GM18951 (cell line): ENCODE measurements around the gene GAS2L2.

Experiments used
- POLR2A ChIP-seq: IDR thresholded peaks from 4 replicates; pipeline ENCODE4 v1.6.1; 2011; ENCODE audit warnings: mild to moderate bottlenecking; ENCODE audit not compliant: insufficient read length, insufficient read depth; ENCODE audit errors: extremely low read depth
- in situ Hi-C: fragments of 300-500 bp; cut with MboI; formaldehyde crosslinking; loops from one replicate; pipeline ENCODE4 v1.12.0; 2022; ENCODE audit warnings: low sequenced_read_pairs, mixed read lengths, inconsistent platforms; ENCODE audit not compliant: unreplicated experiment

GAS2L2 gene

GRCh38 chr17:35727635-35728034, 25.4 kb downstream of the GAS2L2 start:
- in situ Hi-C loops = loop anchor here (25.0 kb wide), 1 partner anchor 565 kb away; no protein-coding TSS in a partner anchor
- no peak for TF ChIP-seq POLR2A

GRCh38 chr17:35726953-35727460, 26.0 kb downstream of the GAS2L2 start:
- TF ChIP-seq POLR2A = no peak
- in situ Hi-C loops = loop anchor here (25.0 kb wide), 1 partner anchor 565 kb away; no protein-coding TSS in a partner anchor

GRCh38 chr17:35726127-35726952, 26.7 kb downstream of the GAS2L2 start:
- in situ Hi-C loops = loop anchor here (25.0 kb wide), 1 partner anchor 564 kb away; no protein-coding TSS in a partner anchor
- TF ChIP-seq POLR2A = no peak

GRCh38 chr17:35725802-35726126, 27.3 kb downstream of the GAS2L2 start:
- in situ Hi-C loops = loop anchor here (25.0 kb wide), 1 partner anchor 563 kb away; no protein-coding TSS in a partner anchor
- no peak for TF ChIP-seq POLR2A

- TF ChIP-seq POLR2A = no peak
- in situ Hi-C loops = loop anchor here (25.0 kb wide), 1 partner anchor 563 kb away; no protein-coding TSS in a partner anchor
Measured at GRCh38 chr17:35725058-35725457, 28.0 kb downstream of the GAS2L2 start.

GRCh38 chr17:35723735-35724134, 29.3 kb downstream of the GAS2L2 start:
- no peak for TF ChIP-seq POLR2A
- in situ Hi-C loops = no loop called here

- no peak for TF ChIP-seq POLR2A
- in situ Hi-C loops = no loop called here
Measured at GRCh38 chr17:35717475-35717874, 35.6 kb downstream of the GAS2L2 start.

GRCh38 chr17:35716897-35717465, 36.1 kb downstream of the GAS2L2 start:
- in situ Hi-C loops = no loop called here
- no peak for TF ChIP-seq POLR2A

- in situ Hi-C loops = no loop called here
- TF ChIP-seq POLR2A = no peak
Measured at GRCh38 chr17:35716173-35716572, 36.9 kb downstream of the GAS2L2 start.

GRCh38 chr17:35715416-35715815, 37.6 kb downstream of the GAS2L2 start:
- in situ Hi-C loops = no loop called here
- no peak for TF ChIP-seq POLR2A

- no peak for TF ChIP-seq POLR2A
- in situ Hi-C loops = no loop called here
Measured at GRCh38 chr17:35714988-35715387, 38.1 kb downstream of the GAS2L2 start.

- in situ Hi-C loops = no loop called here
- no peak for TF ChIP-seq POLR2A
Measured at GRCh38 chr17:35713069-35713728, 39.8 kb downstream of the GAS2L2 start.

GRCh38 chr17:35710950-35711349, 42.1 kb downstream of the GAS2L2 start:
- in situ Hi-C loops = no loop called here
- TF ChIP-seq POLR2A = no peak
